Stimulated activated CD4-positive, alpha-beta T cell treated with anti-CD3 and anti-CD28 coated beads, Interleukin-15, amount 100 ng/mL, for 24 hours (primary cell): Measurements from ENCODE around the gene ADORA2B.
"Not testable (repeated sequence)": the region's sequence is repeated elsewhere in the genome, so short reads cannot be mapped to it uniquely, and the experiment has no call there.

Experiments
- DNase-seq: peaks from one replicate; pipeline ENCODE4 v3.0.0-alpha.2; 2020

The ADORA2B gene

GRCh38 chr17:15926039-15926740 is 18.7 kb upstream of the ADORA2B start:
- no peak for DNase-seq

GRCh38 chr17:15928286-15928785 is 16.6 kb upstream of the ADORA2B start:
- no peak for DNase-seq

GRCh38 chr17:15929941-15930340 is 15.0 kb upstream of the ADORA2B start:
- DNase-seq, result no peak

- DNase-seq, result no peak
Measured at GRCh38 chr17:15930426-15930825, 14.5 kb upstream of the ADORA2B start.

GRCh38 chr17:15931394-15931793 is 13.5 kb upstream of the ADORA2B start:
- no peak for DNase-seq

GRCh38 chr17:15934866-15935265 is 10.1 kb upstream of the ADORA2B start:
- no peak for DNase-seq

GRCh38 chr17:15935891-15936290 is 9.0 kb upstream of the ADORA2B start:
- DNase-seq, result no peak

GRCh38 chr17:15936481-15936880 is 8.4 kb upstream of the ADORA2B start:
- not testable (repeated sequence) for DNase-seq

- no peak for DNase-seq
Measured at GRCh38 chr17:15941781-15942180, 3.1 kb upstream of the ADORA2B start.

- no peak for DNase-seq
Measured at GRCh38 chr17:15942207-15942833, 2.6 kb upstream of the ADORA2B start.

- no peak for DNase-seq
Measured at GRCh38 chr17:15943971-15944758, 765 bp upstream of the ADORA2B start.

GRCh38 chr17:15945527-15946191 is 729 bp downstream of the ADORA2B start:
- peak; percentile 38 for DNase-seq

- DNase-seq, result no peak
Measured at GRCh38 chr17:15946611-15947120, 1.7 kb downstream of the ADORA2B start.

- no peak for DNase-seq
Measured at GRCh38 chr17:15947271-15947670, 2.3 kb downstream of the ADORA2B start.

GRCh38 chr17:15947976-15948752 is 3.2 kb downstream of the ADORA2B start:
- DNase-seq, result no peak

- no peak for DNase-seq
Measured at GRCh38 chr17:15951368-15952047, 6.6 kb downstream of the ADORA2B start.

- no peak for DNase-seq
Measured at GRCh38 chr17:15952048-15952532, 7.2 kb downstream of the ADORA2B start.

GRCh38 chr17:15952916-15953790 is 8.2 kb downstream of the ADORA2B start:
- no peak for DNase-seq

GRCh38 chr17:15954222-15954621 is 9.3 kb downstream of the ADORA2B start:
- DNase-seq, result no peak
